Head of caudate nucleus (tissue), 42 donors: ENCODE measurements around the gene C14orf39.
"Not testable (repeated sequence)": the region's sequence is repeated elsewhere in the genome, so short reads cannot be mapped to it uniquely, and the experiment has no call there.

ENCODE experiments used
- DNase-seq, 42 donors: peaks; one replicate each; pipeline versions ENCODE4 v3.0.0 to v3.0.0-alpha.2; 2020 to 2021; ENCODE audit warnings: mixed read lengths in 7 of 42
- intact Hi-C: fragments of 100-400 bp; cut with DNase I; formaldehyde crosslinking; loops from one replicate; pipeline ENCODE4 v1.15.0; 2022

The C14orf39 gene

GRCh38 chr14:60502541-60502940 lies 16.7 kb upstream of the C14orf39 start:
- intact Hi-C loops: no loop called here
- DNase-seq: no peak

GRCh38 chr14:60495946-60496345 lies 10.1 kb upstream of the C14orf39 start:
- DNase-seq: no peak
- intact Hi-C loops: no loop called here

GRCh38 chr14:60490270-60490669 lies 4.4 kb upstream of the C14orf39 start:
- no peak for DNase-seq
- intact Hi-C loops: no loop called here

GRCh38 chr14:60488175-60488574 lies 2.3 kb upstream of the C14orf39 start:
- no peak for DNase-seq
- intact Hi-C loops: no loop called here

- intact Hi-C loops: no loop called here
- no peak for DNase-seq
These were observed 1.3 kb upstream of the C14orf39 start for GRCh38 chr14:60487211-60487610.

GRCh38 chr14:60485057-60485597 lies 736 bp downstream of the C14orf39 start:
- DNase-seq: no peak
- intact Hi-C loops: no loop called here

GRCh38 chr14:60482743-60483142 lies 3.1 kb downstream of the C14orf39 start:
- no peak for DNase-seq
- intact Hi-C loops: no loop called here

- intact Hi-C loops, DNase-seq: not testable (repeated sequence)
These were observed 5.6 kb downstream of the C14orf39 start for GRCh38 chr14:60480248-60480647.

GRCh38 chr14:60455875-60456274 lies 30.0 kb downstream of the C14orf39 start:
- intact Hi-C loops: no loop called here
- no peak for DNase-seq

- DNase-seq: no peak
- intact Hi-C loops: no loop called here
These were observed 55.6 kb downstream of the C14orf39 start for GRCh38 chr14:60430276-60430675.

- intact Hi-C loops: no loop called here
- no peak for DNase-seq
These were observed 65.8 kb downstream of the C14orf39 start for GRCh38 chr14:60420050-60420449.

- DNase-seq, intact Hi-C loops: not testable (repeated sequence)
These were observed 88.3 kb downstream of the C14orf39 start for GRCh38 chr14:60397550-60397949.

- intact Hi-C loops: no loop called here
- DNase-seq: no peak
These were observed 89.0 kb downstream of the C14orf39 start for GRCh38 chr14:60396718-60397343.
